ENCODE measurements around the gene PLA2G2E. TPM values are rescaled to one million over a fixed set of nuclear protein-coding genes. Genes with fewer than 3 reads are reported as not detected.

PLA2G2E gene
- total and polyA plus RNA-seq, 5 donors from 2014 or later = not detected

Other genes with a start within 250 kb of the PLA2G2E start
- 18.7 TPM for gene TMCO4, start 123.7 kb downstream of the PLA2G2E start, total RNA-seq
- 10 to 100 TPM; 10.9 to 16.3 (median 13.6) TPM for gene TMCO4, start 123.7 kb downstream of the PLA2G2E start, polyA plus RNA-seq
- gene RNF186, start 108.3 kb downstream of the PLA2G2E start, total RNA-seq = not detected
- not detected for gene RNF186, start 108.3 kb downstream of the PLA2G2E start, polyA plus RNA-seq
- gene OTUD3, start 41.2 kb downstream of the PLA2G2E start, total RNA-seq = 20.9 TPM
- 1 to 10 TPM in 2 of 4 donors, under 1 TPM in 2; 0.72 to 1.2 (median 0.99) TPM for gene OTUD3, start 41.2 kb downstream of the PLA2G2E start, polyA plus RNA-seq
- not detected for gene PLA2G2A, start 56.0 kb upstream of the PLA2G2E start, total RNA-seq
- not detected for gene PLA2G2A, start 56.0 kb upstream of the PLA2G2E start, polyA plus RNA-seq
- not detected for gene PLA2G5, start 146.6 kb upstream of the PLA2G2E start, total RNA-seq
- not detected for gene PLA2G5, start 146.6 kb upstream of the PLA2G2E start, polyA plus RNA-seq
- not detected for gene PLA2G2D, start 195.9 kb upstream of the PLA2G2E start, total RNA-seq
- not detected for gene PLA2G2D, start 195.9 kb upstream of the PLA2G2E start, polyA plus RNA-seq
- gene PLA2G2F, start 215.7 kb upstream of the PLA2G2E start, total RNA-seq = not detected
- gene PLA2G2F, start 215.7 kb upstream of the PLA2G2E start, polyA plus RNA-seq = not detected

Measured in CD4-positive, CD25-positive, alpha-beta regulatory T cell (primary cell).